ENCODE data around the gene CHST1. TPM values are rescaled to one million over a fixed set of nuclear protein-coding genes. Genes with fewer than 3 reads are reported as not detected.
A peak's percentile ranks its signal among the peaks of the same experiment; 100 is the strongest.

Gene CHST1
- total RNA-seq, 1 donor from 2014 or later = not detected

DNA sequence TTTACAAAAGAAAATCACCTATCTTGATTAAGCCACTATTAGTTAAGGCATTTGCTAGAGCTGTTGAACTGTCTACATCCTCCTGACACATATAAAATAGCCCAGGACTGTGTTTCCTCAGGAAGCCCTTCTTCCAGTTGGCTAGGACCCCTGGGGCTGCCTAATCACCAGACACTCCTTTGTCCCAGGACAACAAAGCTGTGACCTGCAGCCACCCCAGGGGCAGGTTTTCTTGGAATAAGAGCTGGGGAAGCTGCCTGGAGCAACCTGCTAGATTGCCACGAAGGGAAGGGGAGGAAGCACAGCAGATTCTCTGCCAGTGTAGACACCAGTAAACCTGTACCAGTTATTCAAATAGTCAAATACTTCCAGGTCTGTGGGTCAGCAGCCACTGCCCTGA is 17.6 kb downstream of the CHST1 start:
- no peaks in the 10 kb centered on the region for H3K36me3 ChIP-seq
- peaks cover 25% of the 10 kb centered on the region for H3K4me1 ChIP-seq
- H3K27me3 ChIP-seq = peaks cover 5% of the 10 kb centered on the region
- Mint-ChIP-seq H3K4me3 (no peak overlapping the region), H3K27ac (no peak overlapping the region), H3K36me3 (no peaks in the 10 kb centered on the region), H3K4me1 (peaks cover 25% of the 10 kb centered on the region), H3K27me3 (ENCODE audit: insufficient read depth, low read depth) (peaks cover 13% of the 10 kb centered on the region), H3K9me3 (peaks cover 5% of the 10 kb centered on the region)
- H3F3A ChIP-seq (ENCODE audit: low read depth) = peaks cover 11% of the 10 kb centered on the region
- peak; percentile 86 for DNase-seq (ENCODE audit: low spot score)
- no peak overlapping the region for H3K4me3 ChIP-seq
- no peaks in the 10 kb centered on the region for H3K9me3 ChIP-seq (ENCODE audit: low read depth)
- H3K9ac ChIP-seq = no peak overlapping the region
- no peak for TF ChIP-seq EZH2 (IDR thresholded peaks at IDR 0.05)
- no peak for TF ChIP-seq EZH2phosphoT487 (IDR thresholded peaks at IDR 0.05)
- TF ChIP-seq, protein P1, sequence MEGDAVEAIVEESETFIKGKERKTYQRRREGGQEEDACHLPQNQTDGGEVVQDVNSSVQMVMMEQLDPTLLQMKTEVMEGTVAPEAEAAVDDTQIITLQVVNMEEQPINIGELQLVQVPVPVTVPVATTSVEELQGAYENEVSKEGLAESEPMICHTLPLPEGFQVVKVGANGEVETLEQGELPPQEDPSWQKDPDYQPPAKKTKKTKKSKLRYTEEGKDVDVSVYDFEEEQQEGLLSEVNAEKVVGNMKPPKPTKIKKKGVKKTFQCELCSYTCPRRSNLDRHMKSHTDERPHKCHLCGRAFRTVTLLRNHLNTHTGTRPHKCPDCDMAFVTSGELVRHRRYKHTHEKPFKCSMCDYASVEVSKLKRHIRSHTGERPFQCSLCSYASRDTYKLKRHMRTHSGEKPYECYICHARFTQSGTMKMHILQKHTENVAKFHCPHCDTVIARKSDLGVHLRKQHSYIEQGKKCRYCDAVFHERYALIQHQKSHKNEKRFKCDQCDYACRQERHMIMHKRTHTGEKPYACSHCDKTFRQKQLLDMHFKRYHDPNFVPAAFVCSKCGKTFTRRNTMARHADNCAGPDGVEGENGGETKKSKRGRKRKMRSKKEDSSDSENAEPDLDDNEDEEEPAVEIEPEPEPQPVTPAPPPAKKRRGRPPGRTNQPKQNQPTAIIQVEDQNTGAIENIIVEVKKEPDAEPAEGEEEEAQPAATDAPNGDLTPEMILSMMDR (IDR thresholded peaks at IDR 0.05) = no peak
- no peak overlapping the region for H3K27ac ChIP-seq
- H3K4me2 ChIP-seq = peak overlapping the region; percentile 69
- H3K79me2 ChIP-seq (ENCODE audit: low read depth) = no peaks in the 10 kb centered on the region
- H4K20me1 ChIP-seq (ENCODE audit: low read depth) = no peaks in the 10 kb centered on the region
- no peak overlapping the region for H2AFZ ChIP-seq (replicated peaks)

DNA sequence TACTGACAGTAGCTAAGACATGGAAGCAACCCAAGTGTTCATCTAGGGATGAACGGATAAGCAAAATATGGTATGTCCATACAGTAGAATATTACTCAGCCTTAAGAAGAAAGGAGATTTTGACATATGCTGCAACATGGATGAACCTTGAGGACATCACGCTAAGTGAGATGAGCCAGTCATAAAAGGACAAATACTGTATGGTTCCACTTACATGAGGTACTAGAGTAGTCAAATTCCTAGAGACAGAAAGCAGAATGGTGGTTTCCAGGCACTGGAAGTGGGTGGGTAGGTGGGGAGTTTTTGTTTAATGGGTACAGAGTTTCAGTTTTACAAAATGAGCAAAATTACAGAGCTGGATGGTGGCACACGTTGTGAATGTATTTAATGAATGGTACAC is 18.1 kb downstream of the CHST1 start:
- Histone ChIP-seq H3K27me3 (peaks cover 5% of the 10 kb centered on the region), H3K4me2 (peak overlapping the region; percentile 69), H3K36me3 (no peaks in the 10 kb centered on the region), H4K20me1 (ENCODE audit: low read depth) (no peaks in the 10 kb centered on the region), H3K79me2 (ENCODE audit: low read depth) (no peaks in the 10 kb centered on the region), H3K27ac (no peak overlapping the region), H3K9me3 (ENCODE audit: low read depth) (no peaks in the 10 kb centered on the region), H3F3A (ENCODE audit: low read depth) (peaks cover 11% of the 10 kb centered on the region), H3K9ac (no peak overlapping the region), H3K4me3 (no peak overlapping the region), H2AFZ (replicated peaks) (no peak overlapping the region), H3K4me1 (peaks cover 24% of the 10 kb centered on the region)
- Mint-ChIP-seq H3K4me3 (no peak overlapping the region), H3K4me1 (peaks cover 22% of the 10 kb centered on the region), H3K9me3 (peaks cover 5% of the 10 kb centered on the region), H3K27me3 (ENCODE audit: insufficient read depth, low read depth) (peaks cover 12% of the 10 kb centered on the region), H3K36me3 (no peaks in the 10 kb centered on the region), H3K27ac (no peak overlapping the region)
- DNase-seq (ENCODE audit: low spot score) = no peak
- TF ChIP-seq EZH2 (IDR thresholded peaks at IDR 0.05) = no peak
- TF ChIP-seq, protein P1 (IDR thresholded peaks at IDR 0.05) = no peak
- no peak for TF ChIP-seq EZH2phosphoT487 (IDR thresholded peaks at IDR 0.05)

DNA sequence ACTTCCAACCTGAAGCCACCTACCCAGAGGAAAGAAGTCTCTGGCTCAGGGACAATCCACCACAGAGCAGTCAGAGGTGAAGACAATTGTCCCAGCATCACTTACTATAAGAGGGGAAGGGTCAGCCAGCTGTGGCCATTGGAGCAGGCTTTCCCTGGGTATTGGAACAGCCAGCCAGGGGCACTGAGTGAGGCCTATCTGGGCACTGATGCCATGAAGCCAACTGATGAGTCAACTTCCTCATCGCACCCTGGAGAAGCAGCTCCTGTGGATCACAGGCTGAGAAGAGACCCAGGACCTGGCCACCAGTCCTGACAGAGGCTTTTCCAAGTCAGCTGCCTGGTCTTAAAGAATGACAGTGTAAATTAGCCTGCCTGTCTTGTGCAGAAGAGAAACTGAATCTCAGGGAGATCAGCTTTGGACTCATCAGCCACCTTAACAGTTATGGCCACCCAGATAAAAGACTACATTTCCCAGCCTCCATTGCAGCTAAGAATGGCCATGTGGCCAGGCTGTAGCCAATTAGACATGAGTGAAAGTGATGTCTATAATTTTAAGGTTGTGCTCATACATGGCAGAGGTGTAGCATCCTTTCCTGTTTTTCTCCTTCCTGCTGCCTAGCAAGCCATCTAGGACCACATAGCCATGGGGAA is 19.0 kb downstream of the CHST1 start:
- Histone ChIP-seq H3K27ac (no peak overlapping the region), H4K20me1 (ENCODE audit: low read depth) (no peaks in the 10 kb centered on the region), H3K36me3 (no peaks in the 10 kb centered on the region), H3F3A (ENCODE audit: low read depth) (peaks cover 11% of the 10 kb centered on the region), H3K9me3 (ENCODE audit: low read depth) (no peaks in the 10 kb centered on the region), H3K79me2 (ENCODE audit: low read depth) (no peaks in the 10 kb centered on the region), H3K9ac (no peak overlapping the region), H3K4me1 (peaks cover 21% of the 10 kb centered on the region), H3K27me3 (peaks cover 5% of the 10 kb centered on the region), H2AFZ (replicated peaks) (no peak overlapping the region), H3K4me2 (no peak overlapping the region), H3K4me3 (no peak overlapping the region)
- Mint-ChIP-seq H3K36me3 (no peaks in the 10 kb centered on the region), H3K27ac (no peak overlapping the region), H3K4me3 (peak overlapping the region; percentile 56), H3K9me3 (peaks cover 5% of the 10 kb centered on the region), H3K4me1 (peaks cover 16% of the 10 kb centered on the region), H3K27me3 (ENCODE audit: insufficient read depth, low read depth) (peaks cover 11% of the 10 kb centered on the region)
- DNase-seq (ENCODE audit: low spot score) = peak; percentile 36
- TF ChIP-seq EZH2 (IDR thresholded peaks at IDR 0.05) = no peak
- TF ChIP-seq EZH2phosphoT487 (IDR thresholded peaks at IDR 0.05) = no peak
- TF ChIP-seq, protein P1 (IDR thresholded peaks at IDR 0.05) = no peak
